ENCODE results near the gene DNAJC1. TPM values are rescaled to one million over a fixed set of nuclear protein-coding genes. Genes with fewer than 3 reads are reported as not detected.

DNAJC1 gene
- total and polyA plus RNA-seq, 2 of the 4 experiments (the other 2 are of a cell fraction), result 12.7 to 13.3 TPM

DNA sequence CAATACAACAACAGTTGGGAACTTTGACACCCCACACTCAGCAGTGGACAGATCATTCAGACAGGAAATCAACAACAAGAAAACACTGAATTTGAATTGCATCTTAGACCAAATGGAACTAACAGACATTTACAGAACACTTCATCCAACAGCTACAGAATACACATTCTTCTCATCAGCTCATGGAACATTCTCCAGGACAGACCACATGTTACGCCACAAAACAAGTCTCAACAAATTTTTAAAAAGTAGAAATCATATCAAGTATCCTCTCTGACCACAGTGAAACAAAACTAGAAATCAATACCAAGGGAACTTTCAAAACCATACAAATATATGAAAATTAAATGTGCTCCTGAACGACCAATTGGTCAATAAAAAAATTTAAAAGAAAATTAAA is 212.3 kb downstream of the DNAJC1 start:
- dilution Hi-C loops (cut with HindIII; ENCODE audit: low sequenced_read_pairs, unreplicated experiment), result no loop called here
- no peak overlapping the region for H2BK120ac ChIP-seq (ENCODE audit: low read depth, low read length)
- intact Hi-C loops (cut with micrococcal nuclease), result no loop called here
- no peak overlapping the region for H4K5ac ChIP-seq (ENCODE audit: low read depth, low read length)
- no peak overlapping the region for H3K23ac ChIP-seq (ENCODE audit: low read depth, low read length)
- no peak overlapping the region for H2AK9ac ChIP-seq (replicated peaks; ENCODE audit: low read depth, low read length, poor library complexity)
- POLR2A ChIA-PET (ENCODE audit: unreplicated experiment), result no interaction called here
- no peak for ATAC-seq (ENCODE audit: low read depth)
- H2AK5ac ChIP-seq (ENCODE audit: low read depth, low read length), result no peak overlapping the region
- BruUV-seq (replicated peaks), result no TSS peak
- H3K79me1 ChIP-seq (ENCODE audit: low read depth in 1 of 2, low read length in 2 of 2), result 0 out of 4 replicates have a peak, but pooled peaks cover 0 to 10% of the 10 kb centered on the region in 2 experiments
- 0 out of 2 replicates have a peak, but pooled peaks cover 4% of the 10 kb centered on the region for H3K9me1 ChIP-seq (ENCODE audit: insufficient read depth, low read length)
- no peak overlapping the region for H3K4me2 ChIP-seq (ENCODE audit: low read depth, low read length)
- H3K4ac ChIP-seq (ENCODE audit: low read depth, low read length), result no peak overlapping the region
- H4K20me1 ChIP-seq (ENCODE audit: insufficient read depth, low read length), result no peaks in the 10 kb centered on the region; the same call in 1 of the 2 replicates
- no peak overlapping the region for H2AFZ ChIP-seq (replicated peaks; ENCODE audit: low read length, poor library complexity)
- no peaks in the 10 kb centered on the region for H3K9me3 ChIP-seq (ENCODE audit: control insufficient read depth, insufficient read depth, low read length)
- in situ Hi-C loops (cut with MboI; ENCODE audit: low sequenced_read_pairs), result no loop called here
- no peak overlapping the region for H4K91ac ChIP-seq (ENCODE audit: insufficient read depth, low read depth, low read length)
- no peak overlapping the region for H2BK15ac ChIP-seq (ENCODE audit: low read depth, low read length)
- WGBS, 2 experiments (ENCODE audit: extremely low coverage in 2 of 2, insufficient read length in 1 of 2), result no CpG with 5 or more reads among the region's 2 CpGs
- no peak overlapping the region for H3K14ac ChIP-seq (replicated peaks; ENCODE audit: low read depth, low read length)
- no peak overlapping the region for H3K18ac ChIP-seq (ENCODE audit: low read depth, low read length)
- TF ChIP-seq MAFK (IDR thresholded peaks at IDR 0.05; ENCODE audit: low read depth, low read length) (no peak), RCOR1 (IDR thresholded peaks at IDR 0.05; ENCODE audit: insufficient replicate concordance, low read length) (no peak), FOS (IDR thresholded peaks at IDR 0.05; ENCODE audit: low read depth, low read length) (no peak), NFE2L2 (IDR thresholded peaks at IDR 0.05; ENCODE audit: low read depth, low read length) (no peak), MXI1 (IDR thresholded peaks at IDR 0.05; ENCODE audit: borderline replicate concordance, low read depth, low read length) (no peak), CHD1 (IDR thresholded peaks at IDR 0.05; ENCODE audit: low read depth, low read length) (no peak)
- TF ChIP-seq, protein P1, sequence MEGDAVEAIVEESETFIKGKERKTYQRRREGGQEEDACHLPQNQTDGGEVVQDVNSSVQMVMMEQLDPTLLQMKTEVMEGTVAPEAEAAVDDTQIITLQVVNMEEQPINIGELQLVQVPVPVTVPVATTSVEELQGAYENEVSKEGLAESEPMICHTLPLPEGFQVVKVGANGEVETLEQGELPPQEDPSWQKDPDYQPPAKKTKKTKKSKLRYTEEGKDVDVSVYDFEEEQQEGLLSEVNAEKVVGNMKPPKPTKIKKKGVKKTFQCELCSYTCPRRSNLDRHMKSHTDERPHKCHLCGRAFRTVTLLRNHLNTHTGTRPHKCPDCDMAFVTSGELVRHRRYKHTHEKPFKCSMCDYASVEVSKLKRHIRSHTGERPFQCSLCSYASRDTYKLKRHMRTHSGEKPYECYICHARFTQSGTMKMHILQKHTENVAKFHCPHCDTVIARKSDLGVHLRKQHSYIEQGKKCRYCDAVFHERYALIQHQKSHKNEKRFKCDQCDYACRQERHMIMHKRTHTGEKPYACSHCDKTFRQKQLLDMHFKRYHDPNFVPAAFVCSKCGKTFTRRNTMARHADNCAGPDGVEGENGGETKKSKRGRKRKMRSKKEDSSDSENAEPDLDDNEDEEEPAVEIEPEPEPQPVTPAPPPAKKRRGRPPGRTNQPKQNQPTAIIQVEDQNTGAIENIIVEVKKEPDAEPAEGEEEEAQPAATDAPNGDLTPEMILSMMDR (conservative IDR thresholded peaks at IDR 0.05; ENCODE audit: low read depth, low read length), result no peak
- TF ChIP-seq, protein P2, sequence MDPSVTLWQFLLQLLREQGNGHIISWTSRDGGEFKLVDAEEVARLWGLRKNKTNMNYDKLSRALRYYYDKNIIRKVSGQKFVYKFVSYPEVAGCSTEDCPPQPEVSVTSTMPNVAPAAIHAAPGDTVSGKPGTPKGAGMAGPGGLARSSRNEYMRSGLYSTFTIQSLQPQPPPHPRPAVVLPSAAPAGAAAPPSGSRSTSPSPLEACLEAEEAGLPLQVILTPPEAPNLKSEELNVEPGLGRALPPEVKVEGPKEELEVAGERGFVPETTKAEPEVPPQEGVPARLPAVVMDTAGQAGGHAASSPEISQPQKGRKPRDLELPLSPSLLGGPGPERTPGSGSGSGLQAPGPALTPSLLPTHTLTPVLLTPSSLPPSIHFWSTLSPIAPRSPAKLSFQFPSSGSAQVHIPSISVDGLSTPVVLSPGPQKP (IDR thresholded peaks at IDR 0.05; ENCODE audit: borderline replicate concordance, low read depth, low read length), result no peak
- H3K36me3 ChIP-seq (ENCODE audit: control insufficient read depth, insufficient read depth, low read length), result no peaks in the 10 kb centered on the region
- no peaks in the 10 kb centered on the region for H3K27me3 ChIP-seq (ENCODE audit: control insufficient read depth, insufficient read depth, low read length)
- no peak overlapping the region for H3K56ac ChIP-seq (ENCODE audit: extremely low read depth, insufficient read depth, low read length)
- no peak overlapping the region for H2BK20ac ChIP-seq (ENCODE audit: low read depth, low read length)
- CTCF ChIA-PET, result interaction anchor here (0.6 kb wide), 1 partner anchor 210 kb away, joined by 4 read pairs; no protein-coding TSS in a partner anchor
- no peak overlapping the region for H3K27ac ChIP-seq (ENCODE audit: insufficient read depth, low read length)
- no peaks in the 10 kb centered on the region for H3K4me1 ChIP-seq (ENCODE audit: control insufficient read depth, insufficient read depth, low read length)
- DNase-seq, result no peak
- H4K8ac ChIP-seq (ENCODE audit: low read depth in 2 of 2, low read length in 2 of 2), result no peak overlapping the region
- H2BK5ac ChIP-seq (ENCODE audit: low read depth, low read length, poor library complexity, severe bottlenecking), result no peak overlapping the region
- no peak overlapping the region for H3K9ac ChIP-seq (ENCODE audit: low read depth, low read length)
- no peak overlapping the region for H3K4me3 ChIP-seq (ENCODE audit: insufficient read depth, low read depth, low read length)

Data from IMR-90 (cell line).